ENCODE measurements around the gene LACTB. TPM values are rescaled to one million over a fixed set of nuclear protein-coding genes. Genes with fewer than 3 reads are reported as not detected.

LACTB gene
- total RNA-seq, 1 experiment from 2014 or later = 4.4 TPM

GRCh38 chr15:63135281-63135680 lies 13.6 kb downstream of the LACTB start:
- Histone ChIP-seq H3K9me3 (ENCODE audit: low read depth, low read length, poor library complexity, severe bottlenecking) (no peaks in the 10 kb centered on the region), H3K4me1 (ENCODE audit: insufficient read depth, low read length, poor library complexity, severe bottlenecking) (no peaks in the 10 kb centered on the region), H3K27me3 (replicated peaks; ENCODE audit: insufficient read depth, low read depth, low read length, poor library complexity) (no peaks in the 10 kb centered on the region), H3K36me3 (ENCODE audit: insufficient read depth, low read length, poor library complexity, severe bottlenecking) (no peaks in the 10 kb centered on the region), H3K4me3 (ENCODE audit: low read depth, low read length, poor library complexity, severe bottlenecking) (no peak overlapping the region), H3K27ac (ENCODE audit: low read depth, low read length, poor library complexity, severe bottlenecking) (no peak overlapping the region)
- TF ChIP-seq EZH2 (IDR thresholded peaks at IDR 0.05; ENCODE audit: borderline replicate concordance, low read depth, low read length, poor library complexity, severe bottlenecking) = no peak
- TF ChIP-seq, protein P1, sequence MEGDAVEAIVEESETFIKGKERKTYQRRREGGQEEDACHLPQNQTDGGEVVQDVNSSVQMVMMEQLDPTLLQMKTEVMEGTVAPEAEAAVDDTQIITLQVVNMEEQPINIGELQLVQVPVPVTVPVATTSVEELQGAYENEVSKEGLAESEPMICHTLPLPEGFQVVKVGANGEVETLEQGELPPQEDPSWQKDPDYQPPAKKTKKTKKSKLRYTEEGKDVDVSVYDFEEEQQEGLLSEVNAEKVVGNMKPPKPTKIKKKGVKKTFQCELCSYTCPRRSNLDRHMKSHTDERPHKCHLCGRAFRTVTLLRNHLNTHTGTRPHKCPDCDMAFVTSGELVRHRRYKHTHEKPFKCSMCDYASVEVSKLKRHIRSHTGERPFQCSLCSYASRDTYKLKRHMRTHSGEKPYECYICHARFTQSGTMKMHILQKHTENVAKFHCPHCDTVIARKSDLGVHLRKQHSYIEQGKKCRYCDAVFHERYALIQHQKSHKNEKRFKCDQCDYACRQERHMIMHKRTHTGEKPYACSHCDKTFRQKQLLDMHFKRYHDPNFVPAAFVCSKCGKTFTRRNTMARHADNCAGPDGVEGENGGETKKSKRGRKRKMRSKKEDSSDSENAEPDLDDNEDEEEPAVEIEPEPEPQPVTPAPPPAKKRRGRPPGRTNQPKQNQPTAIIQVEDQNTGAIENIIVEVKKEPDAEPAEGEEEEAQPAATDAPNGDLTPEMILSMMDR (conservative IDR thresholded peaks at IDR 0.05; ENCODE audit: low read depth, low read length) = no peak
- BruUV-seq (replicated peaks) = no TSS peak
- POLR2A ChIA-PET (ENCODE audit: low non-redundant PET) = no interaction called here
- intact Hi-C loops (cut with micrococcal nuclease; ENCODE audit: unreplicated experiment) = no loop called here
- DNase-seq (ENCODE audit: low spot score) = no peak
- CTCF ChIA-PET = interaction anchor here (0.7 kb wide), 1 partner anchor 356 kb away, joined by 4 read pairs; no protein-coding TSS in a partner anchor

DNA sequence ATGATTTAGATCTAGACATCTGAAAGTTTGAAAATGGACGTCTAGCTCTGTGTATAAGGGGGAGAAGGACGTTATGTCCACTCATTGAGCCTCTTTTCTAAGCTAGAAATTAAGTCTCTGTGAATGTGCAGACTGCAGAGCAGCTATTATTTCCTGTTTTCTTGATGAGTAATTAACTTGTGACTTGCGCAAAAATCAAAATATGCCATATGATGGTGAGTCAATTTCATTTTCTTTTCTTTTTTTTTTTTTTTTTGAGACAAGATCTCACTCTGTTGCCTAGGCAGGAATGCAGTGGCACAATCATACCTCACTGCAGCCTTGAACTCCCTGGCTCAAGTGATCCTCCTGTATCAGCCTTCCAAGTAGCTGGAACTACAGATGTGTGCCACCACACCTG lies 14.1 kb downstream of the LACTB start:
- Histone ChIP-seq H3K27me3 (replicated peaks; ENCODE audit: insufficient read depth, low read depth, low read length, poor library complexity) (no peaks in the 10 kb centered on the region), H3K9me3 (ENCODE audit: low read depth, low read length, poor library complexity, severe bottlenecking) (no peaks in the 10 kb centered on the region), H3K27ac (ENCODE audit: low read depth, low read length, poor library complexity, severe bottlenecking) (no peak overlapping the region), H3K4me3 (ENCODE audit: low read depth, low read length, poor library complexity, severe bottlenecking) (no peak overlapping the region), H3K4me1 (ENCODE audit: insufficient read depth, low read length, poor library complexity, severe bottlenecking) (no peaks in the 10 kb centered on the region), H3K36me3 (ENCODE audit: insufficient read depth, low read length, poor library complexity, severe bottlenecking) (no peaks in the 10 kb centered on the region)
- TF ChIP-seq EZH2 (IDR thresholded peaks at IDR 0.05; ENCODE audit: borderline replicate concordance, low read depth, low read length, poor library complexity, severe bottlenecking) = no peak
- TF ChIP-seq, protein P1 (conservative IDR thresholded peaks at IDR 0.05; ENCODE audit: low read depth, low read length) = no peak
- CTCF ChIA-PET = interaction anchor here (0.7 kb wide), 2 partner anchors 88 to 355 kb away, joined by 4 to 6 read pairs; no protein-coding TSS in a partner anchor
- DNase-seq (ENCODE audit: low spot score) = no peak
- BruUV-seq (replicated peaks) = no TSS peak
- POLR2A ChIA-PET (ENCODE audit: low non-redundant PET) = no interaction called here
- intact Hi-C loops (cut with micrococcal nuclease; ENCODE audit: unreplicated experiment) = no loop called here

DNA sequence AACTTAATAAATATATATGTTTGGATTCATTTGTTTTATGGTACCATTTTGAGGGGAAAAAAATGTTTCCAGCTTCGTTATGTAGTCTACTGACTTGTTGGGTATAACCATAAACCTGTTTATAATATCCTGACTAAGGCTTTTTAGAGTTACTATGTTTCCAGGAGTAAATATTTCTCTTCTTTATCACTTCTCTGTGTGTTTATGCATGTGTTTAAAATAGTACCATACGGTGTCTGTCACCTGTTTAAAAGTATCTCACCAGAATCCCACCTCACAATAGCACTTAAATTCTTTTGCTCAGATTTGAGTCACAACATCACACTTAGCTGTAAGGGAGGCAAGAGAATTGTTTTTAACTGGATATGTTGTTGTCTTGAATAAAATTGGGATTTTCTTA lies 15.1 kb downstream of the LACTB start:
- Histone ChIP-seq H3K4me1 (ENCODE audit: insufficient read depth, low read length, poor library complexity, severe bottlenecking) (no peaks in the 10 kb centered on the region), H3K27ac (ENCODE audit: low read depth, low read length, poor library complexity, severe bottlenecking) (no peak overlapping the region), H3K27me3 (replicated peaks; ENCODE audit: insufficient read depth, low read depth, low read length, poor library complexity) (no peaks in the 10 kb centered on the region), H3K9me3 (ENCODE audit: low read depth, low read length, poor library complexity, severe bottlenecking) (no peaks in the 10 kb centered on the region), H3K36me3 (ENCODE audit: insufficient read depth, low read length, poor library complexity, severe bottlenecking) (no peaks in the 10 kb centered on the region), H3K4me3 (ENCODE audit: low read depth, low read length, poor library complexity, severe bottlenecking) (no peak overlapping the region)
- intact Hi-C loops (cut with micrococcal nuclease; ENCODE audit: unreplicated experiment) = no loop called here
- DNase-seq (ENCODE audit: low spot score) = no peak
- no TSS peak for BruUV-seq (replicated peaks)
- TF ChIP-seq EZH2 (IDR thresholded peaks at IDR 0.05; ENCODE audit: borderline replicate concordance, low read depth, low read length, poor library complexity, severe bottlenecking) = no peak
- TF ChIP-seq, protein P1 (conservative IDR thresholded peaks at IDR 0.05; ENCODE audit: low read depth, low read length) = no peak
- ChIA-PET POLR2A (ENCODE audit: low non-redundant PET) (no interaction called here), CTCF (no interaction called here)

Data from A673 (cell line).